Measurements from ENCODE around the gene TJP3. TPM values are rescaled to one million over a fixed set of nuclear protein-coding genes. Genes with fewer than 3 reads are reported as not detected.

Gene TJP3
- polyA plus RNA-seq, 1 donor from 2014 or later, result 0.15 TPM

DNA sequence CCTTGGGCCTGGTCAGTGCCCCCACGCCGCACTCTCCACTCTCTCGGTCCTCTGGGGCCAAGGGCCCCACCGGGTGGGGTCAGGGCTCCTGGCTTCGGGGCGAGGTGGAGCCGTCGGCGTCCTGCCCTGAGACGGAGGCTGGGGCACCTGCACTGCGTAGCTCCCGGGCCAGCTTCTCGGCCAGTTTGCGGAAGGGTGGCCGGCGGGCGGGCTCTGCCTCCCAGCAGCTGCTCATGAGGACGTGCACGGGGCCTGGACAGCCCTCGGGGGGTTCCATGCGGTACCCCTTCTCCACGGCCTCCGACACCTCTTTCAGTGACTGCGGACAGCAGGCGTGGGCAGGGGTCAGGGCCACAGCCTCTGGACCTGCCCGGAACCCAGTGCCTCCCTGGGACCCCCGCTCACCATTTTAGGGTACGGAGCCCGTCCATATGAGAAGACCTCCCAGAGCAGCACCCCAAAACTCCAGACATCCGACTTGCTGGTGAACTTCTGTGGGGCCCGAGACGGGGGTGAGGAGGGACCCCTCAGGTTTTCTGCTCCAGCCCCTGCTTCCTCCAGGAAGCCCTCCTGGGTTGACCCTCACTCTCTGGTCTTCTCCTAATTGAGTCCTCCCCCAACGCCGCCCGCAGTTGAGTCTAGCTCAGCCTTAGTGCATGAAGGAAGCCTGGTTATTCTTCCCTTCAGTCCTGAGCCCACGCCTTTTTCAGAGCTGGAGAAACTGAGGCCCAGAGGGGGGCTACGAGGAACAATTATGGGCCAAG, 70.1 kb downstream of the TJP3 start:
- no peak overlapping the region for H3K27ac ChIP-seq (ENCODE audit: low read length)
- no peak overlapping the region for H3K4me3 ChIP-seq (ENCODE audit: low read length)
- no peak overlapping the region for H2AFZ ChIP-seq (ENCODE audit: low read depth, low read length)
- TF ChIP-seq POLR2AphosphoS5 (IDR thresholded peaks at IDR 0.05) (no peak), EZH2 (IDR thresholded peaks at IDR 0.05; ENCODE audit: borderline replicate concordance, insufficient read depth, low read length, poor library complexity, severe bottlenecking) (no peak), EP300 (conservative IDR thresholded peaks at IDR 0.05; ENCODE audit: poor library complexity, severe bottlenecking) (no peak), SMC3 (conservative IDR thresholded peaks at IDR 0.05; ENCODE audit: poor library complexity) (no peak), TAF1 (IDR thresholded peaks at IDR 0.05; ENCODE audit: low read depth) (no peak)
- TF ChIP-seq, protein P1, sequence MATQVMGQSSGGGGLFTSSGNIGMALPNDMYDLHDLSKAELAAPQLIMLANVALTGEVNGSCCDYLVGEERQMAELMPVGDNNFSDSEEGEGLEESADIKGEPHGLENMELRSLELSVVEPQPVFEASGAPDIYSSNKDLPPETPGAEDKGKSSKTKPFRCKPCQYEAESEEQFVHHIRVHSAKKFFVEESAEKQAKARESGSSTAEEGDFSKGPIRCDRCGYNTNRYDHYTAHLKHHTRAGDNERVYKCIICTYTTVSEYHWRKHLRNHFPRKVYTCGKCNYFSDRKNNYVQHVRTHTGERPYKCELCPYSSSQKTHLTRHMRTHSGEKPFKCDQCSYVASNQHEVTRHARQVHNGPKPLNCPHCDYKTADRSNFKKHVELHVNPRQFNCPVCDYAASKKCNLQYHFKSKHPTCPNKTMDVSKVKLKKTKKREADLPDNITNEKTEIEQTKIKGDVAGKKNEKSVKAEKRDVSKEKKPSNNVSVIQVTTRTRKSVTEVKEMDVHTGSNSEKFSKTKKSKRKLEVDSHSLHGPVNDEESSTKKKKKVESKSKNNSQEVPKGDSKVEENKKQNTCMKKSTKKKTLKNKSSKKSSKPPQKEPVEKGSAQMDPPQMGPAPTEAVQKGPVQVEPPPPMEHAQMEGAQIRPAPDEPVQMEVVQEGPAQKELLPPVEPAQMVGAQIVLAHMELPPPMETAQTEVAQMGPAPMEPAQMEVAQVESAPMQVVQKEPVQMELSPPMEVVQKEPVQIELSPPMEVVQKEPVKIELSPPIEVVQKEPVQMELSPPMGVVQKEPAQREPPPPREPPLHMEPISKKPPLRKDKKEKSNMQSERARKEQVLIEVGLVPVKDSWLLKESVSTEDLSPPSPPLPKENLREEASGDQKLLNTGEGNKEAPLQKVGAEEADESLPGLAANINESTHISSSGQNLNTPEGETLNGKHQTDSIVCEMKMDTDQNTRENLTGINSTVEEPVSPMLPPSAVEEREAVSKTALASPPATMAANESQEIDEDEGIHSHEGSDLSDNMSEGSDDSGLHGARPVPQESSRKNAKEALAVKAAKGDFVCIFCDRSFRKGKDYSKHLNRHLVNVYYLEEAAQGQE (IDR thresholded peaks at IDR 0.05; ENCODE audit: borderline replicate concordance), result no peak
- H3K9me3 ChIP-seq (ENCODE audit: low read length), result peaks cover 5% of the 10 kb centered on the region
- no peaks in the 10 kb centered on the region for H3F3A ChIP-seq (ENCODE audit: insufficient read depth, low read length, poor library complexity, severe bottlenecking)
- H3K79me2 ChIP-seq (replicated peaks; ENCODE audit: insufficient read depth, low read length), result no peaks in the 10 kb centered on the region
- H4K20me1 ChIP-seq (ENCODE audit: insufficient read depth), result no peaks in the 10 kb centered on the region
- no peaks in the 10 kb centered on the region for H3K9me2 ChIP-seq (ENCODE audit: insufficient read depth, low read length)
- H3K36me3 ChIP-seq (ENCODE audit: insufficient read depth, low read length), result no peaks in the 10 kb centered on the region
- no peaks in the 10 kb centered on the region for H3K27me3 ChIP-seq (ENCODE audit: insufficient read depth, low read depth, low read length)
- no peak overlapping the region for H3K4me2 ChIP-seq (ENCODE audit: low read length)
- no peak overlapping the region for H3K9ac ChIP-seq (ENCODE audit: low read length)

DNA sequence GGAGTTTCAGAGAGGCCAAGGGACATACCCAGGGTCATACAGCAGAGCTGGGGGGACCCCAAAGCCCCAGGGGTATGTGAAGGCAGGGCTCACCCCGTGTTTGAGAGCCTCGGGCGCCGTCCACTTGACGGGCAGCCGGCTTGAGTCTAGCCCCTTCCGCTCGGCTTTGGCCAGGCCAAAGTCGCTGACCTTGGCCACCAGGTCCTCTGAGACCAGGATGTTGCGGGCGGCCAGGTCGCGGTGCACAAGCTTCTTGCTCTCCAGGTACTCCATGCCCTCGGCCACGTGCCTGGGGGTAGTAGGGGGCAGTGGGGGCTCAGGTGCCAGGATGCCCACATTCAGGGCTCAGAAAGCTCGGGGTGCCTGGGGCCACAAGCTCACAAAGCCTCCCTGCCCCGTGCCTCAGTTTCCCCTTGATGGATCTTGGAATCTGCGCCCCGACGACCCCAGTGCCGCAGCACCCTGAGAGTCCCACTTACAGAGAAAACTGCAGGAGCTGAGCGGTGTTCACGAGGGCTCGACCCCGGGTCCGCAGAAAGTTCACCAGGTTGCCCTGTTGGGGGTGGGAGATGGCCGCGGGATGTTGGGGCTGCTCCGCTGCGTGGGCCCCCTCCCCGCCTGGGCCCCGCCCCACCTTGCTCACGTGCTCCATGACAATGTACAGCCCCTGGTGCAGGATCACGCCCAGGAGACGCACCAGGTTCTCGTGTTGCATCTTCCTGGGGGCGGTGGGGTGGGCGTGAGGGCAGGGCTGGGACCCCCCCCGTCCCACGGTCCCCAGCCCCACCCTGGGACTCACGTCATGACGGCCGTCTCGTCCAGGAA, 70.9 kb downstream of the TJP3 start:
- H3K36me3 ChIP-seq (ENCODE audit: insufficient read depth, low read length), result no peaks in the 10 kb centered on the region
- H3K4me3 ChIP-seq (ENCODE audit: low read length), result no peak overlapping the region
- TF ChIP-seq TAF1 (IDR thresholded peaks at IDR 0.05; ENCODE audit: low read depth), result no peak
- no peak for TF ChIP-seq EZH2 (IDR thresholded peaks at IDR 0.05; ENCODE audit: borderline replicate concordance, insufficient read depth, low read length, poor library complexity, severe bottlenecking)
- TF ChIP-seq EP300 (conservative IDR thresholded peaks at IDR 0.05; ENCODE audit: poor library complexity, severe bottlenecking), result no peak
- no peak for TF ChIP-seq POLR2AphosphoS5 (IDR thresholded peaks at IDR 0.05)
- TF ChIP-seq, protein P2, sequence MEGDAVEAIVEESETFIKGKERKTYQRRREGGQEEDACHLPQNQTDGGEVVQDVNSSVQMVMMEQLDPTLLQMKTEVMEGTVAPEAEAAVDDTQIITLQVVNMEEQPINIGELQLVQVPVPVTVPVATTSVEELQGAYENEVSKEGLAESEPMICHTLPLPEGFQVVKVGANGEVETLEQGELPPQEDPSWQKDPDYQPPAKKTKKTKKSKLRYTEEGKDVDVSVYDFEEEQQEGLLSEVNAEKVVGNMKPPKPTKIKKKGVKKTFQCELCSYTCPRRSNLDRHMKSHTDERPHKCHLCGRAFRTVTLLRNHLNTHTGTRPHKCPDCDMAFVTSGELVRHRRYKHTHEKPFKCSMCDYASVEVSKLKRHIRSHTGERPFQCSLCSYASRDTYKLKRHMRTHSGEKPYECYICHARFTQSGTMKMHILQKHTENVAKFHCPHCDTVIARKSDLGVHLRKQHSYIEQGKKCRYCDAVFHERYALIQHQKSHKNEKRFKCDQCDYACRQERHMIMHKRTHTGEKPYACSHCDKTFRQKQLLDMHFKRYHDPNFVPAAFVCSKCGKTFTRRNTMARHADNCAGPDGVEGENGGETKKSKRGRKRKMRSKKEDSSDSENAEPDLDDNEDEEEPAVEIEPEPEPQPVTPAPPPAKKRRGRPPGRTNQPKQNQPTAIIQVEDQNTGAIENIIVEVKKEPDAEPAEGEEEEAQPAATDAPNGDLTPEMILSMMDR (IDR thresholded peaks at IDR 0.05; ENCODE audit: poor library complexity, severe bottlenecking), result no peak
- TF ChIP-seq RAD21 (conservative IDR thresholded peaks at IDR 0.05), result no peak
- TF ChIP-seq, protein P1 (IDR thresholded peaks at IDR 0.05; ENCODE audit: borderline replicate concordance), result no peak
- H3K9ac ChIP-seq (ENCODE audit: low read length), result no peak overlapping the region
- no peak overlapping the region for H2AFZ ChIP-seq (ENCODE audit: low read depth, low read length)
- H3K79me2 ChIP-seq (replicated peaks; ENCODE audit: insufficient read depth, low read length), result no peaks in the 10 kb centered on the region
- no peaks in the 10 kb centered on the region for H4K20me1 ChIP-seq (ENCODE audit: insufficient read depth)
- H3K27ac ChIP-seq (ENCODE audit: low read length), result no peak overlapping the region
- H3F3A ChIP-seq (ENCODE audit: insufficient read depth, low read length, poor library complexity, severe bottlenecking), result no peaks in the 10 kb centered on the region
- peaks cover 5% of the 10 kb centered on the region for H3K9me3 ChIP-seq (ENCODE audit: low read length)
- H3K27me3 ChIP-seq (ENCODE audit: insufficient read depth, low read depth, low read length), result peaks cover 4% of the 10 kb centered on the region
- H3K9me2 ChIP-seq (ENCODE audit: insufficient read depth, low read length), result no peaks in the 10 kb centered on the region
- H3K4me2 ChIP-seq (ENCODE audit: low read length), result no peak overlapping the region

Data from neural cell (in vitro differentiated cells).